Activated CD8-positive, alpha-beta memory T cell treated with anti-CD3 and anti-CD28 coated beads for 4 hours (primary cell): ENCODE data around the gene TLCD4.
"Not testable (repeated sequence)": the region's sequence is repeated elsewhere in the genome, so short reads cannot be mapped to it uniquely, and the experiment has no call there.

Source experiments
- DNase-seq, 2 donors: peaks; one replicate each; pipeline ENCODE4 v3.0.0-alpha.2; 2020; ENCODE audit warnings: low read depth in 2 of 2

The TLCD4 gene

DNA sequence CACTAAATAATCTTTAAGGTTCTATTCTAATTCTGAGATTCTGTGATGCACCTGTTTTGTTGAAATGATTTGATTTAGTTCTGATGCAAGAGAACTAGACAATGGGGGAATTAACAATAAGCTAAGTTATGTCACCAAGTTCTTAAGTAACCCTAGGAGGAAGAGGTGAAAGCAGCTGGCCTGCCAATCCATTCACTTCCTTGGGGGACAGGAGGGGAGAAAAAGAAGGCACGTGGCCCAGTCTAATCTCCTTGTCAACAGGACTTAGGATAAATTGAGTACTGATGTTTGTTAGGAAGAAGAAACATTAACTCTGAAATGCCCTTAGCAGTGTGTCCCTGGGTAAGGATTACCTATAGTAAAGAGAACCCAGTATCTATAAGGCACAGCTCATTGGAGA, 36.9 kb downstream of the TLCD4 start:
- no peak for DNase-seq

DNA sequence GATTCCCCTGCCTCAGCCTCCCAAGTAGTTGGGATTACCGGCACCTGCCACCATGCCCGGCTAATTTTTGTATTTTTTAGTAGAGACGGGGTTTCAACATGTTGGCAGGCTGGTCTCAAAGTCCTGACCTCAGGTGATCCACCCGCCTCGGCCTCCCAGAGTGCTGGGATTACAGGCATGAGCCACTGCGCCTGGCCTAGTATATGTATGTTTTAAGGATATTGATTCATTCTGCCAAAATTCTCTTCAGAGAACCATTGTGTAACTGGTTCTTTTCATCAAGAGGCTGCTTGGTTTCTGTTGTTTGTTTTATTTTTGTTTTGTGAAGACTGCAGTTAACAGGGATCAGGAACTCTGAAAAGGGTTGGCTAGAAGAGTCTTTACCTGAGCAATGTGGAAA, 48.4 kb downstream of the TLCD4 start:
- not testable (repeated sequence) for DNase-seq
